ENCODE results near the gene SLC35F3.

- no peak for TF ChIP-seq CTCF (IDR thresholded peaks at IDR 0.05)
- TF ChIP-seq POLR2A (IDR thresholded peaks at IDR 0.05) = no peak
Measured at GRCh38 chr1:233869680-233870079, 34.8 kb upstream of the SLC35F3 start.

All from Peyer's patch (tissue), 4 donors.